HG03521 (cell line): ENCODE measurements around the gene NSMF.

ENCODE experiments used
- ATAC-seq: cut with Tn5 transposase; IDR thresholded peaks from one replicate; pipeline ENCODE4 v1.9.1; 2021; ENCODE audit warnings: mild to moderate bottlenecking, moderate library complexity; ENCODE audit not compliant: unreplicated experiment

NSMF gene

GRCh38 chr9:137492464-137493363 lies 33.6 kb upstream of the NSMF start:
- ATAC-seq, result no peak

GRCh38 chr9:137491735-137492432 lies 32.8 kb upstream of the NSMF start:
- ATAC-seq, result no peak

- ATAC-seq, result no peak
These were observed 31.5 kb upstream of the NSMF start for GRCh38 chr9:137490532-137491186.

GRCh38 chr9:137488906-137489305 lies 29.8 kb upstream of the NSMF start:
- no peak for ATAC-seq

GRCh38 chr9:137488327-137488653 lies 29.2 kb upstream of the NSMF start:
- ATAC-seq, result no peak

- no peak for ATAC-seq
These were observed 28.6 kb upstream of the NSMF start for GRCh38 chr9:137487454-137488326.

- no peak for ATAC-seq
These were observed 27.7 kb upstream of the NSMF start for GRCh38 chr9:137486545-137487453.

- ATAC-seq, result no peak
These were observed 27.0 kb upstream of the NSMF start for GRCh38 chr9:137486141-137486490.

- no peak for ATAC-seq
These were observed 26.4 kb upstream of the NSMF start for GRCh38 chr9:137485343-137486140.

GRCh38 chr9:137484551-137485315 lies 25.6 kb upstream of the NSMF start:
- no peak for ATAC-seq

- ATAC-seq, result no peak
These were observed 23.1 kb upstream of the NSMF start for GRCh38 chr9:137482094-137482781.

- ATAC-seq, result no peak
These were observed 21.9 kb upstream of the NSMF start for GRCh38 chr9:137480686-137481683.

GRCh38 chr9:137479892-137480685 lies 21.0 kb upstream of the NSMF start:
- ATAC-seq, result no peak

- ATAC-seq, result no peak
These were observed 20.1 kb upstream of the NSMF start for GRCh38 chr9:137478962-137479861.

GRCh38 chr9:137478613-137478961 lies 19.5 kb upstream of the NSMF start:
- ATAC-seq, result no peak
